Measurements from ENCODE around the gene LYSET. TPM values are rescaled to one million over a fixed set of nuclear protein-coding genes. Genes with fewer than 3 reads are reported as not detected.
A peak's percentile ranks its signal among the peaks of the same experiment; 100 is the strongest.

Gene LYSET
- total and polyA plus RNA-seq, 10 of the 15 experiments (the other 5 are each of a cell fraction or from before 2014, with no cell fraction given) = 11.9 to 34.5 (median 21.2) TPM

GRCh38 chr14:93214598-93214997 lies 29.5 kb downstream of the LYSET start (continued):
- TF ChIP-seq, protein P1, sequence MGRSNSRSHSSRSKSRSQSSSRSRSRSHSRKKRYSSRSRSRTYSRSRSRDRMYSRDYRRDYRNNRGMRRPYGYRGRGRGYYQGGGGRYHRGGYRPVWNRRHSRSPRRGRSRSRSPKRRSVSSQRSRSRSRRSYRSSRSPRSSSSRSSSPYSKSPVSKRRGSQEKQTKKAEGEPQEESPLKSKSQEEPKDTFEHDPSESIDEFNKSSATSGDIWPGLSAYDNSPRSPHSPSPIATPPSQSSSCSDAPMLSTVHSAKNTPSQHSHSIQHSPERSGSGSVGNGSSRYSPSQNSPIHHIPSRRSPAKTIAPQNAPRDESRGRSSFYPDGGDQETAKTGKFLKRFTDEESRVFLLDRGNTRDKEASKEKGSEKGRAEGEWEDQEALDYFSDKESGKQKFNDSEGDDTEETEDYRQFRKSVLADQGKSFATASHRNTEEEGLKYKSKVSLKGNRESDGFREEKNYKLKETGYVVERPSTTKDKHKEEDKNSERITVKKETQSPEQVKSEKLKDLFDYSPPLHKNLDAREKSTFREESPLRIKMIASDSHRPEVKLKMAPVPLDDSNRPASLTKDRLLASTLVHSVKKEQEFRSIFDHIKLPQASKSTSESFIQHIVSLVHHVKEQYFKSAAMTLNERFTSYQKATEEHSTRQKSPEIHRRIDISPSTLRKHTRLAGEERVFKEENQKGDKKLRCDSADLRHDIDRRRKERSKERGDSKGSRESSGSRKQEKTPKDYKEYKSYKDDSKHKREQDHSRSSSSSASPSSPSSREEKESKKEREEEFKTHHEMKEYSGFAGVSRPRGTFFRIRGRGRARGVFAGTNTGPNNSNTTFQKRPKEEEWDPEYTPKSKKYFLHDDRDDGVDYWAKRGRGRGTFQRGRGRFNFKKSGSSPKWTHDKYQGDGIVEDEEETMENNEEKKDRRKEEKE (IDR thresholded peaks at IDR 0.05) = no peak
- TF ChIP-seq SP1 (IDR thresholded peaks at IDR 0.05; ENCODE audit: low read depth, low read length) = no peak

GRCh38 chr14:93219103-93219726 lies 34.1 kb downstream of the LYSET start:
- 70% methylated on average over 3 of the region's 3 CpGs for WGBS (ENCODE audit: insufficient coverage, insufficient replicate concordance, low lambda C conversion rate, missing lambda C conversion rate)

More at GRCh38 chr14:93219103-93219726, 34.1 kb downstream of the LYSET start:
- H3K4me2 ChIP-seq (ENCODE audit: control insufficient read depth, insufficient read depth) = no peak overlapping the region
- intact Hi-C loops (cut with micrococcal nuclease; ENCODE audit: unreplicated experiment) (loop anchor here (1.0 to 5.0 kb wide), 3 partner anchors 80 to 267 kb away; no protein-coding TSS in a partner anchor), in situ Hi-C loops (cut with MboI) (loop anchor here (5.0 kb wide), 1 partner anchor 107 kb away; no protein-coding TSS in a partner anchor)
- no peak overlapping the region for H3K4me3 ChIP-seq
- ATAC-seq (peak; percentile 98), DNase-seq (ENCODE audit: low read depth, low spot score) (no peak), FAIRE-seq (no peak)
- H3K79me2 ChIP-seq (ENCODE audit: control insufficient read depth, insufficient read depth, low read length) = no peaks in the 10 kb centered on the region
- no peak overlapping the region for H3K9ac ChIP-seq (ENCODE audit: control insufficient read depth, insufficient read depth, low read length)
- H3K4me1 ChIP-seq (ENCODE audit: control insufficient read depth, insufficient read depth, low read length) = no peaks in the 10 kb centered on the region
- no peak overlapping the region for H3K27ac ChIP-seq (ENCODE audit: control insufficient read depth, insufficient read depth)
- peaks cover 6 to 13% of the 10 kb centered on the region in 2 experiments for H3K36me3 ChIP-seq (ENCODE audit: control insufficient read depth in 2 of 2, insufficient read depth in 2 of 2, low read length in 1 of 2)
- ChIA-PET POLR2A (interaction anchor here (0.6 to 0.7 kb wide), 3 partner anchors 105 to 660 kb away, joined by 3 to 5 read pairs (median 3); no protein-coding TSS in a partner anchor), RAD21 (ENCODE audit: unreplicated experiment) (interaction anchor here (0.6 to 3.7 kb wide), 14 partner anchors 13 to 449 kb away, joined by 3 to 40 read pairs (median 3); partner anchors contain the start of genes GON7, LYSET, MOAP1 and UBR7), CTCF (interaction anchor here (0.6 to 2.7 kb wide), 31 partner anchors 11 to 412 kb away, joined by 3 to 51 read pairs (median 4); partner anchors contain the start of genes GON7, LYSET, MOAP1 and UBR7), SMC1A (ENCODE audit: uncharacterized antibody, unreplicated experiment) (interaction anchor here (0.6 to 1.8 kb wide), 22 partner anchors 9 to 673 kb away, joined by 3 to 24 read pairs (median 3); partner anchors contain the start of gene UBR7)
- no peak overlapping the region for H2AFZ ChIP-seq (ENCODE audit: control insufficient read depth, low read depth, low read length)
- H4K20me1 ChIP-seq (ENCODE audit: control insufficient read depth, insufficient read depth) = no peaks in the 10 kb centered on the region
- TF ChIP-seq ZNF24 (IDR thresholded peaks at IDR 0.05) = no peak
- peak; percentile 57; the same call in 1 of the 2 replicates for TF ChIP-seq SMARCA5 (IDR thresholded peaks at IDR 0.05)
- TF ChIP-seq, protein P2, sequence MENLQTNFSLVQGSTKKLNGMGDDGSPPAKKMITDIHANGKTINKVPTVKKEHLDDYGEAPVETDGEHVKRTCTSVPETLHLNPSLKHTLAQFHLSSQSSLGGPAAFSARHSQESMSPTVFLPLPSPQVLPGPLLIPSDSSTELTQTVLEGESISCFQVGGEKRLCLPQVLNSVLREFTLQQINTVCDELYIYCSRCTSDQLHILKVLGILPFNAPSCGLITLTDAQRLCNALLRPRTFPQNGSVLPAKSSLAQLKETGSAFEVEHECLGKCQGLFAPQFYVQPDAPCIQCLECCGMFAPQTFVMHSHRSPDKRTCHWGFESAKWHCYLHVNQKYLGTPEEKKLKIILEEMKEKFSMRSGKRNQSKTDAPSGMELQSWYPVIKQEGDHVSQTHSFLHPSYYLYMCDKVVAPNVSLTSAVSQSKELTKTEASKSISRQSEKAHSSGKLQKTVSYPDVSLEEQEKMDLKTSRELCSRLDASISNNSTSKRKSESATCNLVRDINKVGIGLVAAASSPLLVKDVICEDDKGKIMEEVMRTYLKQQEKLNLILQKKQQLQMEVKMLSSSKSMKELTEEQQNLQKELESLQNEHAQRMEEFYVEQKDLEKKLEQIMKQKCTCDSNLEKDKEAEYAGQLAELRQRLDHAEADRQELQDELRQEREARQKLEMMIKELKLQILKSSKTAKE (IDR thresholded peaks at IDR 0.05; ENCODE audit: low read depth, poor library complexity, severe bottlenecking) = peak; percentile 22
- peak; percentile 74 to 87 (median 75) for TF ChIP-seq CTCF (IDR thresholded peaks at IDR 0.05 in 2 of 3, conservative IDR thresholded peaks at IDR 0.05 in 1 of 3; ENCODE audit: control insufficient read depth in 2 of 3, extremely low read depth in 1 of 3, insufficient read depth in 1 of 3, low read depth in 3 of 3, low read length in 3 of 3)
- TF ChIP-seq RAD21 (IDR thresholded peaks at IDR 0.05; ENCODE audit: insufficient read depth, low read depth, low read length) = peak; percentile 84
- peak; percentile 28; the same call in 1 of the 2 replicates for TF ChIP-seq RB1 (IDR thresholded peaks at IDR 0.05; ENCODE audit: borderline replicate concordance)
- TF ChIP-seq BCL11A (IDR thresholded peaks at IDR 0.05; ENCODE audit: low read depth, low read length) = no peak
- TF ChIP-seq SMC3 (IDR thresholded peaks at IDR 0.05; ENCODE audit: borderline replicate concordance, low read length) = peak; percentile 55; the same call in 1 of the 2 replicates
- H3K9me3 ChIP-seq (replicated peaks; ENCODE audit: control insufficient read depth, insufficient read depth, low read length) = no peaks in the 10 kb centered on the region
- no TSS peak for BruUV-seq (replicated peaks)
- no peaks in the 10 kb centered on the region for H3K27me3 ChIP-seq (replicated peaks in 1 of 2; ENCODE audit: control insufficient read depth in 2 of 2, insufficient read depth in 2 of 2, low read length in 1 of 2)
